ENCODE data around the gene SLBP.
"Not testable (repeated sequence)": the region's sequence is repeated elsewhere in the genome, so short reads cannot be mapped to it uniquely, and the experiment has no call there.

SLBP gene

GRCh38 chr4:1673671-1674070, 38.4 kb downstream of the SLBP start:
- no peak for DNase-seq

GRCh38 chr4:1671011-1671410, 41.1 kb downstream of the SLBP start:
- not testable (repeated sequence) for DNase-seq

GRCh38 chr4:1670279-1670678, 41.8 kb downstream of the SLBP start:
- DNase-seq = no peak

- DNase-seq = no peak
Measured at GRCh38 chr4:1669850-1670249, 42.3 kb downstream of the SLBP start.

GRCh38 chr4:1669270-1669669, 42.8 kb downstream of the SLBP start:
- no peak for DNase-seq

- DNase-seq = no peak
Measured at GRCh38 chr4:1668488-1668840, 43.7 kb downstream of the SLBP start.

GRCh38 chr4:1667273-1667672, 44.8 kb downstream of the SLBP start:
- no peak for DNase-seq

- no peak for DNase-seq
Measured at GRCh38 chr4:1666391-1666790, 45.7 kb downstream of the SLBP start.

GRCh38 chr4:1664141-1664540, 48.0 kb downstream of the SLBP start:
- DNase-seq = no peak

- DNase-seq = no peak
Measured at GRCh38 chr4:1663549-1663948, 48.6 kb downstream of the SLBP start.

GRCh38 chr4:1661695-1662094, 50.4 kb downstream of the SLBP start:
- no peak for DNase-seq

- DNase-seq = no peak
Measured at GRCh38 chr4:1660948-1661677, 51.0 kb downstream of the SLBP start.

- DNase-seq = no peak
Measured at GRCh38 chr4:1659104-1660043, 52.7 kb downstream of the SLBP start.

GRCh38 chr4:1658581-1658980, 53.5 kb downstream of the SLBP start:
- no peak for DNase-seq

- no peak for DNase-seq
Measured at GRCh38 chr4:1658146-1658545, 54.0 kb downstream of the SLBP start.

GRCh38 chr4:1656986-1657385, 55.1 kb downstream of the SLBP start:
- no peak for DNase-seq

GRCh38 chr4:1656132-1656531, 56.0 kb downstream of the SLBP start:
- no peak for DNase-seq

GRCh38 chr4:1655676-1656075, 56.4 kb downstream of the SLBP start:
- DNase-seq = no peak

- DNase-seq = no peak
Measured at GRCh38 chr4:1655081-1655480, 57.0 kb downstream of the SLBP start.

- DNase-seq = no peak
Measured at GRCh38 chr4:1654216-1654955, 57.7 kb downstream of the SLBP start.

- no peak for DNase-seq
Measured at GRCh38 chr4:1653776-1654175, 58.3 kb downstream of the SLBP start.

- no peak for DNase-seq
Measured at GRCh38 chr4:1652088-1652487, 60.0 kb downstream of the SLBP start.

GRCh38 chr4:1651609-1652008, 60.5 kb downstream of the SLBP start:
- DNase-seq = no peak

GRCh38 chr4:1648962-1649361, 63.2 kb downstream of the SLBP start:
- no peak for DNase-seq
